PC-3 (cell line): ENCODE measurements around the gene ARHGDIB.

ENCODE experiments used
- EZH2 ChIP-seq: fragments of 300-600 bp; sonication (generic); IDR thresholded peaks from one replicate; pipeline ENCODE4 v1.6.1; 2017; ENCODE audit warnings: antibody characterized with exemption, mild to moderate bottlenecking, low read length; ENCODE audit not compliant: unreplicated experiment
- TF ChIP-seq, protein P1 (sequence below): fragments of 300-600 bp; sonication (generic); conservative IDR thresholded peaks from 2 replicates; pipeline ENCODE4 v1.5.1; 2017; ENCODE audit warnings: antibody characterized with exemption, low read depth, mild to moderate bottlenecking, low read length

DNA sequence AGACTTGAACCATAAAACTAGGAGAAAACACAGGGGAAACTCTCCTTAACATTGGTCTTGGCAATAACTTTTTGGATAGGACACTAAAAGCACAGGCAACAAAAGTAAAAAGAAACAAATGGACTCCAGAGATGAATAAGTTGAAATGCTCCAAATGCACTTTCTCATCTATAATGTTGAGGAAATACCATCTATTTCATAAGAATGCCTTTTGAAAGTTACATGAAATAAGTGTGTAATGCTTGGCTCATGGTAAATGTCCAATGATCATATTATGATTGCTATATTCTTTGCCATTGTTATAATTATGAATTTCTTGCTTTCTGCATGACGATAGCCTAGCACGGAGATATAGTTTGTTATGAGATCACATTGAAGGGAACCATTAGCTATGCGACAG is 31.3 kb upstream of the ARHGDIB start:
- TF ChIP-seq, protein P1, sequence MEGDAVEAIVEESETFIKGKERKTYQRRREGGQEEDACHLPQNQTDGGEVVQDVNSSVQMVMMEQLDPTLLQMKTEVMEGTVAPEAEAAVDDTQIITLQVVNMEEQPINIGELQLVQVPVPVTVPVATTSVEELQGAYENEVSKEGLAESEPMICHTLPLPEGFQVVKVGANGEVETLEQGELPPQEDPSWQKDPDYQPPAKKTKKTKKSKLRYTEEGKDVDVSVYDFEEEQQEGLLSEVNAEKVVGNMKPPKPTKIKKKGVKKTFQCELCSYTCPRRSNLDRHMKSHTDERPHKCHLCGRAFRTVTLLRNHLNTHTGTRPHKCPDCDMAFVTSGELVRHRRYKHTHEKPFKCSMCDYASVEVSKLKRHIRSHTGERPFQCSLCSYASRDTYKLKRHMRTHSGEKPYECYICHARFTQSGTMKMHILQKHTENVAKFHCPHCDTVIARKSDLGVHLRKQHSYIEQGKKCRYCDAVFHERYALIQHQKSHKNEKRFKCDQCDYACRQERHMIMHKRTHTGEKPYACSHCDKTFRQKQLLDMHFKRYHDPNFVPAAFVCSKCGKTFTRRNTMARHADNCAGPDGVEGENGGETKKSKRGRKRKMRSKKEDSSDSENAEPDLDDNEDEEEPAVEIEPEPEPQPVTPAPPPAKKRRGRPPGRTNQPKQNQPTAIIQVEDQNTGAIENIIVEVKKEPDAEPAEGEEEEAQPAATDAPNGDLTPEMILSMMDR = no peak
- no peak for TF ChIP-seq EZH2
